ENCODE results near the gene CDK16. TPM values are rescaled to one million over a fixed set of nuclear protein-coding genes. Genes with fewer than 3 reads are reported as not detected.
"Not testable (repeated sequence)": the region's sequence is repeated elsewhere in the genome, so short reads cannot be mapped to it uniquely, and the experiment has no call there.

The CDK16 gene
- total RNA-seq, 4 donors from 2014 or later: 23.2 to 80.5 (median 74.3) TPM

DNA sequence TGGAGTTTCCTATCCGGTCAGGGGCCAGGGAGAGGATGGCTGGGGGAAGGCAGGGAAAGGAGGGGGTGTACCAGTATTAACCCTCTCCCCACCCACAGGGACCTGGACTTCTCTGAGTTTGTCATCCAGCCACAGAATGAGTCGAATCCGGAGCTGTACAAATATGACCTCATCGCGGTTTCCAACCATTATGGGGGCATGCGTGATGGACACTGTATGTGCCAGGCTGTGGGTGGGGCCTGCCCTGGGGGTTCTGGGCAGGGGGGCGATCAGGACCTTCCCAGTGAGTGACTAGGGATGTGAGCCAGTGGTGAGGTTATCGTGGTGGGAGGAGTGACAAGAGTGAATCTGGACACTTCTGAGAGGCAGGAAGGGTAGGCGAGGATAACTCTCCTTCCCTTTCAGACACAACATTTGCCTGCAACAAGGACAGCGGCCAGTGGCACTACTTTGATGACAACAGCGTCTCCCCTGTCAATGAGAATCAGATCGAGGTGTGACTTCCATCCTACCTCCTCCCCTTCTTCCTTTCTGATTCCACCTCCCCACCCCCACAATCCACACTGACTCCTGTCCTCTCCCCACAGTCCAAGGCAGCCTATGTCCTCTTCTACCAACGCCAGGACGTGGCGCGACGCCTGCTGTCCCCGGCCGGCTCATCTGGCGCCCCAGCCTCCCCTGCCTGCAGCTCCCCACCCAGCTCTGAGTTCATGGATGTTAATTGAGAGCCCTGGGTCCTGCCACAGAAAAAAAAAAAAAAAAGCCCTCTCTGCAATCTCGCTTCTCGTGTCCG is 28.9 kb downstream of the CDK16 start:
- intact Hi-C loops (cut with DNase I; ENCODE audit: low total_unique reads): no loop called here
- TF ChIP-seq CTCF (IDR thresholded peaks at IDR 0.05) (no peak), POLR2A (IDR thresholded peaks at IDR 0.05) (no peak)
- H3K4me1 ChIP-seq: no peaks in the 10 kb centered on the region
- no peaks in the 10 kb centered on the region for H3K36me3 ChIP-seq
- H3K9me3 ChIP-seq: no peaks in the 10 kb centered on the region
- H3K27ac ChIP-seq: no peak overlapping the region
- H3K27me3 ChIP-seq: no peaks in the 10 kb centered on the region
- no peak for DNase-seq
- H3K4me3 ChIP-seq: no peak overlapping the region

- no peaks in the 10 kb centered on the region for H3K36me3 ChIP-seq
- no peak overlapping the region for H3K4me3 ChIP-seq
- H3K9me3 ChIP-seq: no peaks in the 10 kb centered on the region
- intact Hi-C loops (cut with DNase I; ENCODE audit: low total_unique reads): no loop called here
- H3K27me3 ChIP-seq: no peaks in the 10 kb centered on the region
- no peak overlapping the region for H3K27ac ChIP-seq
- H3K4me1 ChIP-seq: no peaks in the 10 kb centered on the region
- TF ChIP-seq CTCF (IDR thresholded peaks at IDR 0.05) (no peak), POLR2A (IDR thresholded peaks at IDR 0.05) (no peak)
- no peak for DNase-seq
Measured at GRCh38 chrX:47247999-47248320, 29.5 kb downstream of the CDK16 start.

DNA sequence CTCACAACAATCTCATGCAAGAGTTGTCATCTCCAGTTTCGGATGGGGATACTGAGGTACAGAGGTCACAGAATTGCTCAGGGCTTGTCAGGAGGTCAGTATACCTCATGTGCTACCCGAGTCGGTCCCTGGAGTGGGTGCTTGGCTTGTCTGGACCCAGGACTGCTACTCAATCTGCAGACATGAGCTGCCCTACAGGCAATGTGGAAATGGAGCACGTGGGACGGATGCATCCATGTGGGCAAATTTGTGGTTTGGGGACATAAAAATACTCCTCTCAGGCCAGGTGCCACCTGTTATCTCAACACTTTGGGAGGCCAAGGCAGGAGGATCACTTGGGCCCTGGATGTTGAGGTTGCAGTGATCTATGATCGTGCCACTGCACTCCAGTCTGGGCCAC is 30.1 kb downstream of the CDK16 start:
- no peak overlapping the region for H3K4me3 ChIP-seq
- H3K27me3 ChIP-seq: no peaks in the 10 kb centered on the region
- H3K4me1 ChIP-seq: no peaks in the 10 kb centered on the region
- intact Hi-C loops (cut with DNase I; ENCODE audit: low total_unique reads): no loop called here
- no peak overlapping the region for H3K27ac ChIP-seq
- no peaks in the 10 kb centered on the region for H3K9me3 ChIP-seq
- no peak for TF ChIP-seq POLR2A (IDR thresholded peaks at IDR 0.05)
- H3K36me3 ChIP-seq: no peaks in the 10 kb centered on the region
- DNase-seq: no peak

DNA sequence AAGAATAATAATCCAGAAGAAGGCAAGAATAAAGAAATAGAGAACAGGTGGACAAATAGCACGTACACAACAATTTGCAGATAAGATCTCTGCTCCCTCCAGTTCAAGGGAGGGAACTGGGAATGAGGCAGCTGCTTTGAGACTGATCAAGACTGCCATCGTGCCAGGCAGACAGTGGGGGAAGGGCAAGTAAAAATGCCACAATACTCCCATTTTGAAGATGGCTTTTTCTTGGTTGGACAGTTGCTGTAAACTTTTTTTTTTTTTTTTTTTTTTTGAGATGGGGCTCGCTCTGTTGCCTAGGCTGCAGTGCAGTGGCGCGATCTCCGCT is 31.5 kb downstream of the CDK16 start:
- intact Hi-C loops (cut with DNase I; ENCODE audit: low total_unique reads): no loop called here
- no peaks in the 10 kb centered on the region for H3K36me3 ChIP-seq
- H3K9me3 ChIP-seq: no peaks in the 10 kb centered on the region
- no peak for TF ChIP-seq POLR2A (IDR thresholded peaks at IDR 0.05)
- TF ChIP-seq CTCF (IDR thresholded peaks at IDR 0.05): no peak
- H3K4me3 ChIP-seq: no peak overlapping the region
- DNase-seq: no peak
- H3K4me1 ChIP-seq: no peaks in the 10 kb centered on the region
- H3K27me3 ChIP-seq: no peaks in the 10 kb centered on the region
- no peak overlapping the region for H3K27ac ChIP-seq

GRCh38 chrX:47257620-47258019 is 39.1 kb downstream of the CDK16 start:
- DNase-seq; H3K27ac ChIP-seq; H3K9me3 ChIP-seq; intact Hi-C loops (cut with DNase I; ENCODE audit: low total_unique reads); H3K27me3 ChIP-seq; H3K4me3 ChIP-seq; H3K4me1 ChIP-seq; H3K36me3 ChIP-seq: not testable (repeated sequence)

DNA sequence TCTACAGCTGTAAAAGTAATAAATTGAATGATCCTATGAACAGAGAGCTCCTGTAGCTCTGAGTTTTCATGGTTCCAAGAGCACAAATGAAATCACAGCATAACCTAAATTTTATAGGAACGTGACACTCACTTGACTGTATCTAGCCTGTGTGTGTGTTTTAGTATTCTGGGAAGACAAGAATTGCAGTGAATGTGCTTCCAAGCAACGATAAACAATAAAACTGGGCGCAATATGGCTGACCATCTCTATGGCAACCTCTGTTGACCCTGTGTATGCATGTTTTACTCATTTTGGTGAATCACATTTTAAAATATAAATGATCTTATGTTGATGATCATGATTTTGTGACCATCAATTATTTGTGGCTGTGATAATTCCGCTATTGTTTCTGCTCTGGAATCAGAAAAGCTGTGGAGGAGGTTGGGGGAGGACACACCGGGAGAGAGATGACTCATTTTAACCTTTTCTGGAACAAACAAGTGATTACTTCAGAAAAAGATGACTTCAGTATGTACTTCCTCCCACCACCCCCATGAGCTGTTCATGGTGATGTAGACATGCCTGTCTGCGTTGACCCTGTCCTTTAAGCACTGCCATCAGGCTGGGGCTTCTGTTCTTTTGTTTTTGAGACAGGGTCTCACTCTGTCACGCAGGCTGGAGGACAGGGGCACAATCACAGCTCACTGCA is 46.1 kb downstream of the CDK16 start:
- DNase-seq: no peak
- peak overlapping the region in 1 of 2 donors; percentile 3 for H3K27ac ChIP-seq
- H3K4me3 ChIP-seq: no peak overlapping the region
- no peaks in the 10 kb centered on the region for H3K9me3 ChIP-seq
- peaks cover 0 to 11% of the 10 kb centered on the region in 2 donors for H3K27me3 ChIP-seq
- intact Hi-C loops (cut with DNase I; ENCODE audit: low total_unique reads): no loop called here
- no peak for TF ChIP-seq POLR2A (IDR thresholded peaks at IDR 0.05)
- TF ChIP-seq CTCF (IDR thresholded peaks at IDR 0.05): no peak
- H3K36me3 ChIP-seq: no peaks in the 10 kb centered on the region
- H3K4me1 ChIP-seq: no peaks in the 10 kb centered on the region
